Activated T-cell treated with anti-CD3 and anti-CD28 coated beads for 4 hours (primary cell): ENCODE measurements around the gene QSOX1.

Experiments used
- DNase-seq: peaks from one replicate; pipeline ENCODE4 v3.0.0-alpha.2; 2020

Gene QSOX1

DNA sequence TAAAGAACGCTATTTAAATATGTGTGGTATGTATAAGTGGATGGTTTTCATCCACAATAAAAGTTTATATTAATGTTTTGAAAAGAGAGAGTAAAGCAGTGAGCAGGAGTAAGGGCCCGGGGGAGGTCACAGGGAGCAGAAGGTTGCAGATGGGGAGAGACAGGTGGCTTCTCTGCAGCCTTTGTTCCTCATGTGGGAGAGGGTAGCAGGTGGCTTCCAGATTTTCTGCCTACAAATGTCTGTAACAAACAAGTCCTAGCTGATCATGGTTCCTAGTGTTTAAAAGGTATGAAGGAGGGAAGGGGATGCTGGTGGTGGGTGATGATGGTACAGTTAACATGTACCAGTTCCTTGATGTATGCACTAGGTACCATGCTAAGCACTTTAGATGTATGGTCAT lies 18.8 kb downstream of the QSOX1 start:
- DNase-seq: no peak

DNA sequence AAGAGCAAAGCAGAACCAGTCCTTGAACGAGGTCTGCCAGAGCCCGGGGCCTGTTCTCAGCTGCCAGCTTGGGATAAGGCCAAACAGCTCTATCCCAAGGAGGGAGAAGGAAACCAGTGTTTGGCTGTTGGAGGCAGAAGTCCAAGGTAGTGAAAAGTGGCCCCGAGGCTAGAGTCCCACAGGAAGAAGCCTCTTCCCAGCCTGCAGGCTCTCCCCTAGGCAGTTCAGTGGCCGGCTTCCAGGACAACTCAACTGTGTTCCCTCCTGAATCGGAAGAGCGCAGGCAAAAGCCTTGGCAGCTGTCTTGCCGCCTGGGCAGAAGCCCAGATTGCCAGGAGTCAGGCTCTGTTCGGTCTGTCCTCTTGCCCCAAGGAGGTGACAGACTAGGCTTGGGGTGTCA lies 19.3 kb downstream of the QSOX1 start:
- no peak for DNase-seq

DNA sequence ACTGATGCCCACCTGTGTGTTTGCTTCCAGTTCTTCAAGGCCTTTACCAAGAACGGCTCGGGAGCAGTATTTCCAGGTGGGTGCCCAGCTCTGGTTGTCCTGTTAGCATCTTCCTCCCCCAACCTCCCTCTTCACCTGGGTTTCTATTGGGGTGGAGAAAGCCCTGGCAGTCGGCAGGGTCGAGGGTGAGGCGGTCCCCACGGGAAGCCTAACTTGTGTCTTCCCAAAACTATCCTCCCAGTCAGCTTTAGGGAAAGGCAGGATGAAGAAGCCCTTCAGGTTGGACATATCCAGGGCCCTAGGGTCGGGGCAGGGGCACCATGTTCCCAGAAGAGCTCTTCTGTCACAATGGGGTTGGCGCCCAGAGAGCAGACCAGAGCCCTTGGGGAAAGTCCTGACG lies 20.6 kb downstream of the QSOX1 start:
- no peak for DNase-seq

DNA sequence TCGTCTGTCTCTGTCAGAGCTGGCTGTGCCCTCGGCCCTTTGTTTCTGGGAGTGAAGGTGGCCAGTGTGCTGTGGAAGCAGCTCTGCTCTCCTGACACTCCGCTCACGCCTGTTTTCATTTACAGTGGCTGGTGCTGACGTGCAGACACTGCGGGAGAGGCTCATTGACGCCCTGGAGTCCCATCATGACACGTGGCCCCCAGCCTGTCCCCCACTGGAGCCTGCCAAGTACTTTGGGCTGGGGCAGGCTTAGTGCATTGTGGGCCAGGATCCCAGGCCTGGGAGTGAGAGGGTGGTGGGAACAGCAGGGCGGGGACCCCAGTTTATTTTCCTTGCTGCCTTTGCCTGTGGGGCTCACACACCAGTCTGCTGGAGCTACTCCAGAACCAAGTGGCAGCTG lies 21.1 kb downstream of the QSOX1 start:
- DNase-seq: no peak

DNA sequence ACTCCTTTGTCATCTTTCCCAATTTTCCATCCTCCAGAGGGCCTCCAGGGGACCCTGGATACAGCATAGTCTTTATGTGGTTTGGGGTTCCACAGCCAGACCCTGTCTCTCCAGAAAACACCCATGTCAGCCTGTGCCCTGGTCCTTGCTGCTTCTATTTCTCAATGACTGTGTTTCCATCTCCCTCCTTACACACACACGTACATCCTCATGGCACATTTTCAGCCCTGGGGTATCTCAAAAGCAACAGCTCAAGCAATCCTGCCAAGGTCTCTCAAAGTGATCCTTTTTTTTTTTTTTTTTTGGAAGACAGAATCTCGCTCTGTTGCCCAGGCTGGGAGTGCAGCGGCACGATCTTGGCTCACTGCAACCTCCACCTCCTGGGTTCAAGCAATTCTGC lies 22.3 kb downstream of the QSOX1 start:
- DNase-seq: no peak

DNA sequence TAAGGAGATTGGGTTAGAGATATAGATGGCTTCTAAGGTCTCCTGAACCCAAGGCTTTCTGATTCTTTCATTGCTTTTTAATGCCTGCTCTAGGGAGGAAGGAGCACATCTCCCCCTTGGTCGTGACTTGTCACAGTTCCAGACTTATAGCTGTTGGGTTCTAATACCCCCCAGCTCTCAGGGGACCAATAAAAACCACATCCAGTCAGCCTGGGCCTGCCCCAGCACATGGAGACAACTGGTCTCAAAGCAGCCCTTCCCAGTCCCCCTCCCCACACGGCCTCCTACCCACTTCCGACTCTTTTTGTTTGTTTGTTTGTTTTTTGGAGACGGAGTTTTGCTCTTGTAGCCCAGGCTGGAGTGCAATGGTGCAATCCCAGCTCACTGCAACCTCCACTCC lies 23.3 kb downstream of the QSOX1 start:
- no peak for DNase-seq

DNA sequence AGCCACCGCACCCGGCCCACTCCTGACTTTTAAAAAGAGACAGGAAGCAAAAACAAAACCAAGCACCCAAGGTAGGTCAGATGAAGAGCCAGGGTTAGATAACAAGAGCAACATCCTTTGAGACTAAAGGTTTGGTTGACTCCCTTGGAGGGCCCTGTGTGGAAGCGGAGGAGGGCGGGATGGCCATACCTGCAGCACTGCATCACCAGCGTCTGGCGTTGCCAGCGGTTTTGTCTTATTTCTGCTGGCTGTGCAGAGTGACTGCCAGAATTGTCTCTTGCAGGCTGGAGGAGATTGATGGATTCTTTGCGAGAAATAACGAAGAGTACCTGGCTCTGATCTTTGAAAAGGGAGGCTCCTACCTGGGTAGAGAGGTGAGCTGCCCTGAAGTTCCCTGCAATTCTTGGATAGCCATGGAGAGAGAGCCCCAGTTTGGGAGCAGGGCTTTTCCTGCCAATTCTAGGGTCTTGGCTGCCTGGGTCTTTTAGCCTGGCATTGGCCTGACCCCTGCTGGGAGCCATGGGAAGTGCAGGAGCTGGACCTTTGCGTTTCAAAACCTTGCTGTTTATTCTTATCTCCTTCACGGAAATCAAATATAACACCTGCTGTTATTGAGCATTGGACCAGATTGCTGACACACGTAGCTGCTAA lies 24.0 kb downstream of the QSOX1 start:
- peak; percentile 60 for DNase-seq

DNA sequence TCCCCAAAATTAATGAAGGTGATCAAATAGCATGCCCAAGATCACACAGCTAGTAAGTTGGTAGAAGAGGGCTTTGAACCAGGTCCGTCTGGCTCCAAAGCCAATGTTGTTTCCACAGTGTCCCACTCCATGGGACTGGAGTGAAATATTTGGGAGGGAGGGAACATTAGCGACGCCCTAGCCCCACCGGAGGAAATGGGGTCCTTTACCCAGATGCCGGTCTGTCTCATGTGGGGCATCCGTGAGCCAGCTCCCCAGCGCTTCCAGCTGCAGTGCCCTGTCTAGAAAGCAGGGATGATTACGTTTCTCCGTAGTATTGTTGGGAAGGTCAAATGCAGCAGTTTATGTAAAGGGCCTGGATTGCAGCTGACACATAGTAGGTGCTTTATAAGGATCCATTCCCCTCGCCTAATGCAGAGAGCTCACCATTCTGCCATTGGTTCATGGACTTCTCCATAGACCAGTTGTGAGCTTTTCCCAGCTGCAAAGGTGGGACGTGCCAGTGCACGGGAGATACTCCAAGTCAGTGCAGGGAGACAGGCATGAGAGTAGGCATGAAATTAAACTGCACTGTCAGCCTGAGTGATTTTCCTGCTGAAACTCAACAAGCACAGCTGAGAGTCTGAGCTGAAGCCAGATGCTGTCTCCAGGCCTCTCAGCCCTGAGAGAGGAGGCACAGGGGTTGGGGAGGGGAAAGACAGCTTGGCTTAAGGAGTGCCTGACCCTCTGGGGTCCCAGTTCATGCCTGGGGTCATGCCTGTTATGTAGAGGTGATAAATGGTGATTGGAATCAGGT lies 24.7 kb downstream of the QSOX1 start:
- no peak for DNase-seq

DNA sequence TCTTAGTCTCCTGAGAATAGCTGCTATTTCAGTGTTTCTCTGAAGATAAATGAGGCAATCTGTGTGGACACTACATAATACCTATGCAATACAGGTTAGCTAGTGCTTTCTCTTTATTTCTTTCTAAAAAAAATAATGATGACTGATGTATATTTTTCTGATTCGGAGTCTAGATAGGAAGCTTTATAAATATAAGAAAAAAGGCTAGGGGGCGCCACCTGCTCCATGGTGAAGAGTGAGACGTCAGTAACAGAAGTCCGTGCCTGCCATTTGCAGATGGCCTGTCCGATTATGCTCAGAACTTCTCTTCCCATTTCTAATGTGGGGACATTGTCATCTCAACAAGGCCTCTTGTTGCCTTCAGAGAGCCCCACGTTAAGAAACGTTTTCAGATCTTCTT lies 26.4 kb downstream of the QSOX1 start:
- no peak for DNase-seq

DNA sequence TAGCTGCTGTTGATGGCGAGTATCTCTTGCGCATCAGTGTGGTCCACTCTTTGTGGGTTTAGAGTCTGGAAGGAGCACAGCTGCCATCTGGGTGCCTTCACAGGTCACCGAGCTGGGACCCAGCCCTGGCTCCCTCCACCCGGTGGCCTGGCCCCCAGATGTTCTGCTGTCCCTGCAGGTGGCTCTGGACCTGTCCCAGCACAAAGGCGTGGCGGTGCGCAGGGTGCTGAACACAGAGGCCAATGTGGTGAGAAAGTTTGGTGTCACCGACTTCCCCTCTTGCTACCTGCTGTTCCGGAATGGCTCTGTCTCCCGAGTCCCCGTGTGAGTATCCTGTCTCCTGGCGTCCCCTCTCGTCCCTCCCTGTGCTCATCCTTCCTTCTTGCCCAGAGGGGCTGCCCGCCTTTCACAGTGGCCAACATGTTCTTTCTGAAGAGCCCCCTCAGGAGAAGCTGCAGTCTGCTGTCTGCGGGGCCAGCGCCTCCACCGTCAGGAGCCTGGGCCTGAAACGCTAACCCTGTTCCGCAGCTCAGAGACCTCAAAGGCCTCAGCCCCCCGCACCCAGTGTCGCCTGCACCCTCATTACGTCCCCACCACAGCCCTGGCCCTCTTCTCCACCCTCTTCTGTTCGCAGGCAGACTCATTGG lies 27.4 kb downstream of the QSOX1 start:
- no peak for DNase-seq

DNA sequence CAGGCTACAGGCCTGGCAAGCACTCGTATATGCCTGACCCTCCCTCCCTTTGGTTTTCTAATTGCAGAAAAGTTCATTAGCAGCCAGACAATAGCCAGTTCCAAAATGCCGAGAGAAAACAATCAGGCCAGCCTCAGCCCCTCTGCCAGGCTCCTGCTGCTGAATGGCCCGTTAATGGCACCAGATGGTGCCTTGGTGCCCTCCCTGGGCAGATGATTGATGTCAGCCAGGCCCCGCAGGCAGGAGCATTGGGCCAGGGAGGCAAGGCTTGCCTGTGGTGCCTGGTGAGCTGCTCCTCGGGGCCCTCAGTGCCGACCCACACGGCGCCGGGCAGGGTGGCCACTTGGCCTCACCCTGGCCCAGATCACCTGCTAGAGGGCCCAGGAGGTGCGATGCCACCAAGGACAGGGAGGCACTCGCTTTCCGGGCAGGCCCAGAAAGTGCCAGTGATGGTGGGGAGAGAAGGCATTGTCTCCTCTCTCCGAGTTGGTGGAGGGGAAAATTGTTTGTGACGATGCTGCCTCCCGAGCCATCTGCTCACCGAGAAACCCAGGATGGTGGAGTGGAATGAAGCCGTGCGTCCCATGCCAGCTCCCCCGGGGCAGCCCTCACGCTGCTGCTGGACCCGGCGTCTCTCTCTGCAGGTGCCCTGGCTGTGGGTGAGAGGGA lies 28.1 kb downstream of the QSOX1 start:
- DNase-seq: no peak

DNA sequence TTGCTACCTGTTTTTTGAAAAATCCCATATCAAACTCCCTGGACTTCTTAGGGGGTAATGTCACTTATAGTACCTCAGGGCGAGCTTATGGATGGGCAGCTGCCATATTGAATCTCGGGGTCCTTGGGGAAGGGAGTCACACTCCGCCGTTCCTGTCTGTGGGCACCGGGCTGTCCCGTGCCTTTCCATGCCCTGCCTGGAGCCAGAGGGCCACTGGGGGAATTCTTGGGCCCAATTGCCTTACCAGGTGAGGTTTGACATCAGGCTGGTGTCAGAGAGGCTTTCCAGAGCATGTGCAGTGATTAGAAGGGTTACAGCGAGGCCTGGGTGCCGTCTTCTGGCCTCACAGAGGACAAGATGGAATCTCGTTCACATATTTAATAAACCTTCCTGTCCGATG lies 28.8 kb downstream of the QSOX1 start:
- no peak for DNase-seq

DNA sequence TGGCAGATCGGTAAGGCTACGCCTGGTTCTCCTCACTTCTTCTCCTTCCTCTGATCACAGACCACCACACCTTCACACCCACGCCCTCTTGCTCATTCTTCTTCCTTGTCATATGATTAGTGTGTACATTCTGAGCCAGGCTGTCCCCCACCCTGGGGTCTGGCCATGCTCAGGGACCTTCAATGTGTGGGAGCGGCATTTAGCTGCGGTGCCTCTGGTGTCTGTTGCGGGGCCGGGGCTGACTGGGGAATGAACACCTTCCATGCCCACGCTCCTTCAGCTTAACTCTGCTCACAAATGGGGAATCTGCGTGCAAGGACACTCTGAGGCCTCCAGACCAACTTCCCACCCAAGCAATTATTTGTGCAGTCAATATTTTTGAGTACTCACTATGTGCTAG lies 29.4 kb downstream of the QSOX1 start:
- DNase-seq: no peak

DNA sequence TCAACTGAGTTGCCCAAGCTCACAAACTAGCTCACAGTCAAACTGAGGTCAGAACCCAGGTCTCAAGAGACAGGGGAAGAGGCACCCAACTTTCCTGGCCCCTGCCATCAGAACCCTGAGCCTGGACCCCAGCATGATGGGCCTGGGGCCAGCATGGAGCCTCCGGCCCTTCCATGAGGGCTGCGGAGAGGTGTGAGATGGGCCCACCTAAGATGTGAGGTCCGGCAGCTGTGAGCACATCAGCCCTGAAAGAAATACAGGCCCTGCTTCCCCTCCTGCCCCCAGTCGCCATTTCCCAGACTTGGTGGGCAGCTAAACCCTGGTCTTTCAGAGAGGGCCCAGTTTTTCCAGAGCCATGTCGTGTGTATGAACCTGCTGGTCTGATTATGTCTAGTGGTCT lies 30.6 kb downstream of the QSOX1 start:
- no peak for DNase-seq

DNA sequence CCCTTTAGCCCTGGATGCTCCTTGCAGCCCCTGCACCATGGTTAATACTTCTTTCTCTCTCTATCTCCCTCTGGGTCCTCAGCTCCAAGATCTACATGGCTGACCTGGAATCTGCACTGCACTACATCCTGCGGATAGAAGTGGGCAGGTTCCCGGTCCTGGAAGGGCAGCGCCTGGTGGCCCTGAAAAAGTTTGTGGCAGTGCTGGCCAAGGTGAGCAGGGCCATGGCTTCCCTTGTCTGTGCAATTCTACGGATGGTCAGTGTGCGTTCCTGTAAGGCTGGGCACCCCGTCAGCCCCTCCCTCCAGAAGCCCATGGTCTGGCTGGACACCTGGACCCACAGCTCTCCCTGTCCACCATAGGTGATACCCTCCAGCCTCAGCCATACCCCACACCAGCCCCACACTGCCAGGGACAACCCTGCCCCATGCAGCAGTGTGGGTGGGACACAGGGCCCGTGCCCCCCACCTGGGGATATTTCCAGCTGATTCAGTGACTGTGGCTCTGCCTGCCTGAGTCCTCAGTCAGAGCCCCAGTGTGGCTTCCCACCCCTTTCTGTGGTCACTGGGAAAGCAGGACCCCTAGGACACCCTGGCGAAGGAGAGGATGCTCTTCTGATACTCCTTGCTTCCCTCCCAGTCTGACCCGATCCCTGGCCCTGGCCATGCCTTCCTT lies 31.4 kb downstream of the QSOX1 start:
- DNase-seq: no peak

DNA sequence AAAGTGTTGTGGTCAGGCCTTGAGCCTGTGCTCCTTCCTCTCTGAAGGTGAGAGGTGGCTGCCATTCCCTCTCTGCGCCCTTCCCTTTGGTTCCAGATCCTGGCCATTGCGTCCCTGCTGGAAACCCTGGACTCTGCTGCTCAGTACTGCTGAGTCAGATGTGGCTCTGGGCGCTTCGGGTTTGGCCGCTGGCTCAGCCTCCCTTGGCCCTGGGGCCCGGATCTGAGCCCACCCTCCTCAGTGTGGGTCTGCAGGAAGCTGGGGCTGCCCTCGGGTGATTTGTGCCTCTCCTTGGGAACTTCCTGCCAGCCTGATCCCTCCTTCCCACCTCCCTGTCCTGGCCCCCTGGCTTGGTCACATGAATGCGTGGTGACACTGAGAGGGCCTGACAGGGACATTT lies 32.2 kb downstream of the QSOX1 start:
- DNase-seq: no peak

DNA sequence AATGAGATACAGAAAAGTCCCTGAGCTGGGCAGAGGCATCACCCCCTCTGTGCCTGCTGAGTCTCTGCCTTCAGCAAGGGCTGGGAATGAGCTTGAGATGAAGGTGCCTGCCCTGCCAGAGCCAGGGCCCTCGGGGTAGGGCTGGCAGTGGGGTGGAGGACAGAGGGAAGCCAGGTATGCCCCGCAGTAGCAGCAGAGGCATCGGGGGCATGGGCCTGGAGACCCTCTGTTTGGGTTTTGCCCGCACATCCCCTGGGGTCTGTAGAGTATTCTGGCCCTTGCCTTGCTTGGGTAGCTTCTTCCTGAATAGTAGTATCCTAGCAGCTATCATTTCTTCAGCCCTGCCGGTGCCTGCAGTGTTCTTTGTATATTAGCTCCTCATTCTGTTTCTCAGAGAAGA lies 33.0 kb downstream of the QSOX1 start:
- no peak for DNase-seq

DNA sequence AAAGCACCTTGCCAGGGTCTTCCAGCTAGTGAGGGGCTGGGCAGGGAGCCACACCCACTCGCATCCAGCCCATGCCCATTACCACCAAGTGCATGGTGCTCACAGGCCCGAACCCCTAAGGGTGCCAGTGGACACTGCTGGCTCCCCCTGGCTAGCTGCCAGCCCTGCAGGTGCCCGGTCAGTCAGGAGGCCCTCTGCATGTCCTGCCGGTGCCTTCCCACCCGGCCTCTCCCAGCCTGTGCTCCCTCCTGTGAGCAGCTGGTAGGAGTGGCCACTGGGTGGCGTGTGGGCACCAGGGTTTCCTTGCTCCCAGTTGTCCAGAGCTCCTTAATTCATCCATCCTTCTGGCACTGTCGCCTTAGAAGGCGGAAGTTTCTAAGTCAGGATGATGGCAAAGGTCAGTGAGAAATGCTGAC lies 33.4 kb downstream of the QSOX1 start:
- no peak for DNase-seq

DNA sequence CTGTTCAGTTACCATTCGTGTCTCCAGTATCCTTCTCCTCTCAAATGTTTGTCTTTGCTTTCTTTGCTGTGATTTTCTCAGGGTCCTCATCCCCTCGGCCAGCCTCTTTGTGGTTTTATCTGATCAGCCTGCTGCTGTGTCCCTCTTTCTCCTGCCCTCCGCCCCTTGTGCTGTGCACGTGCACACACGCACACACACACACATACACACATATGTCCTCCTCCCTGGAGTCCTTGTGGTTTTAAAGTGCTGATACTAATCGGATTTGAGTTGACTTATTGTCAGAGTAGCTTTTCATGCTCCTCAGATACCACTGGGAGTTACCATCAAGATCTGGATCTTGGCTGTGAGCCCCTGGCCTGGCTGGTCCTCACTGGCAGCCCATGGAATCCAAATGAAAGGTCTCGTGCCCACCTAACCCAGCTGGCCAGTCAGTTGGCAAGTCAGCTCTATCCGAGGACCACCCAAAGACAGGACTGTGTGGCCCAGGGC lies 34.1 kb downstream of the QSOX1 start:
- DNase-seq: no peak

DNA sequence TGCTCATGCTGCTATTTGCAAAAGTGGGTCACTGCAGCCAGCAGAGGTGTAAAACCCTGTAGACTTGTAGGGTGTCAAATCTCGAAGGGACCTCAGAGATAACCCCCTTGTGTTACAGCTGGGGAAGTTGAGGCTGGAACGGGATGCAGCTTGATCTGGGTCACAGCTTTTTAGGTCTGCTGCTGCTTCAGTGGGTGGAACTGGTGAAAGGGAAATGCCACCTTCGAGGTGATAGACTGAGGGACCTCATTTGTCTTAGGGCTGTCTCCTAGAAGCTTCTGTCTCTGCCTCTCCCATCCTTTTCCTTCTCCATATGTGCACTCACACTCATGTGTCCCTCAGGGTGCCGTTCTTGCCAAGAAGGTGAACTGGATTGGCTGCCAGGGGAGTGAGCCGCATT lies 35.4 kb downstream of the QSOX1 start:
- no peak for DNase-seq

DNA sequence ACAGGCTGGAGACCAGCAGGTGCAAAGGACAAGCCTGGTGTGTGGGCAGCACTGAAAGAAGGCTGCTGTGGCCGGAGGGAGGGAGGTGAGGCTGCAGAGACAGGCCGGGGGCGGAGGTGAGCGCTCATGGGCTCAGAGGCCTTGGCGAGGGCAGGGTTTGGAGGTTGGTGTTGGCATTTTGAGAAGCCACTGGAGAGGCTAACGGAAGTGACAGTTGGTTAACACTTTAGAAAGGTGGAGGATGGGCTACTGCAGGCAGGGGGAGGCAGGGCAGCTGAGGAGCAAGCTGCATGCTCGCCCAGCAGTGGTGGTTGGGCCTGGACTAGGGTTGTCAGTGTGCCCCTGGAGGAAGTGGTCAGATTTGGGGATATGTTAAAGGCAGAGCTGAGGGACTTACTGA lies 37.5 kb downstream of the QSOX1 start:
- no peak for DNase-seq

DNA sequence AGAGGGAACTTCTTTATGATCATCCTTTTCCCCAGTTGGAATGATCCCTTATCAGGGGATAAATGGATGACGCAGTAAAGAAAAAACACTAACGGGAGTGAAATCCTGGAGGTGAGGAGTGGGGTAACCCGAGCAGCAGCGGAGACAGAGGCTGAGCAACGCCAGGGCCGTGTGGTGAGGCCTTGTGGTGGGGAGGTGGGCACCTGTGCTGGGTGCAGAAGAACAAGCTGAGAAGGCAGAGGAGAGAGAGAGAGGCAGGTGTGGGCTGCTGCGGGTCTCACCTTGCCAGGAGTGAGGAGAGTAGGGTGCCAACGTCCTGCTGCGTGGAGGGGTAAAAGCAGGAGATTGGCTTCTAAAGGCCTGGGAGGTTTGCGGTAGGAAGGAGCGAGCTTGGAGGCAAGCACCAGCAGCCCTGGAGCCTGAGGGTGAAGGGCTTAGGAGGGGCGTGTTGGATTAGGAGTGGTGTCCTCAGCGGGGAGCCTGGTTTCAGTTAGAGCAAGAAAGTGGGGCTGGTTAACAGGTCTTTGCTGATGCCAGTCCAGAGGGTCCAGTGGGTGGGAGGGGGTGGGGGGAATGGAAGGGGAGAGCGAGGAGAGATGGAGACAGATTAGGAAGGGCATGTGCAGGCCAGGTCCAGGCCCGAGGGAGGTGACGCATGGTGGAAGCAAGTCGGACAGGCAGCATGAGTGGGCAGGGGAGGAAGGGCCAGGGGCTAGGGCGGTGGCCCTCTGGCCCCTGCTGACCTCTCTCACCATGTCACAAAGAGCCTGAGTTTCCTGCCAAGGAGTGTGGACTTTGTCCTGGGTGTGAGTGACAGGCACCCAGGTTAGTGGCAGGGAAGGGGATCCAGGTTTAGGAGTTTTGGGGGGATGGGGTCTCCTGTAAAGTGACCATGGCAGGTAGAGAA lies 38.7 kb downstream of the QSOX1 start:
- no peak for DNase-seq
